HFFc6 (cell line): ENCODE results near the gene MORC3. TPM values are rescaled to one million over a fixed set of nuclear protein-coding genes. Genes with fewer than 3 reads are reported as not detected.
"Not testable (repeated sequence)": the region's sequence is repeated elsewhere in the genome, so short reads cannot be mapped to it uniquely, and the experiment has no call there.

Experiments used
- DNase-seq: peaks from one replicate; pipeline ENCODE4 v3.0.0-alpha.2; 2018
- H3K27ac Mint-ChIP-seq: 2 replicates; pipeline ENCODE4 v1.8.0; 2020; ENCODE audit warnings: mild to moderate bottlenecking, mixed read lengths
- H3K27me3 Mint-ChIP-seq: 2 replicates; pipeline ENCODE4 v1.8.0; 2021; ENCODE audit warnings: mild to moderate bottlenecking, moderate library complexity, mixed read lengths; ENCODE audit not compliant: insufficient read depth
- H3K36me3 Mint-ChIP-seq: 2 replicates; pipeline ENCODE4 v1.8.0; 2021; ENCODE audit warnings: low read depth, mixed read lengths
- H3K4me1 Mint-ChIP-seq: 2 replicates; pipeline ENCODE4 v1.8.0; 2020; ENCODE audit warnings: low read depth, mixed read lengths
- H3K4me3 Mint-ChIP-seq: 2 replicates; pipeline ENCODE4 v1.8.0; 2020; ENCODE audit warnings: mild to moderate bottlenecking, moderate library complexity, mixed read lengths
- H3K9me3 Mint-ChIP-seq: 2 replicates; pipeline ENCODE4 v1.8.0; 2020; ENCODE audit warnings: mild to moderate bottlenecking, mixed read lengths
- total RNA-seq, 6 experiments: library from RNA; stranded (reverse); fragmentation: NEBNext Ultra II Directional; extraction: Animal tissue kit (Norgen Biotek cat#: 25700); gene quantifications; 2 replicates in 1 of 6; 3 replicates in 5 of 6; pipeline ENCODE4 v1.2.3, GENCODE V29; 2021
- TF ChIP-seq, protein P1 (sequence below): fragments of 200-600 bp; sonication (generic); IDR thresholded peaks from 2 replicates; pipeline ENCODE4 v1.5.0; 2021; ENCODE audit warnings: antibody characterized with exemption, mild to moderate bottlenecking

MORC3 gene
- total RNA-seq, 6 experiments from 2014 or later, result 15.2 to 19.4 (median 16.3) TPM

DNA sequence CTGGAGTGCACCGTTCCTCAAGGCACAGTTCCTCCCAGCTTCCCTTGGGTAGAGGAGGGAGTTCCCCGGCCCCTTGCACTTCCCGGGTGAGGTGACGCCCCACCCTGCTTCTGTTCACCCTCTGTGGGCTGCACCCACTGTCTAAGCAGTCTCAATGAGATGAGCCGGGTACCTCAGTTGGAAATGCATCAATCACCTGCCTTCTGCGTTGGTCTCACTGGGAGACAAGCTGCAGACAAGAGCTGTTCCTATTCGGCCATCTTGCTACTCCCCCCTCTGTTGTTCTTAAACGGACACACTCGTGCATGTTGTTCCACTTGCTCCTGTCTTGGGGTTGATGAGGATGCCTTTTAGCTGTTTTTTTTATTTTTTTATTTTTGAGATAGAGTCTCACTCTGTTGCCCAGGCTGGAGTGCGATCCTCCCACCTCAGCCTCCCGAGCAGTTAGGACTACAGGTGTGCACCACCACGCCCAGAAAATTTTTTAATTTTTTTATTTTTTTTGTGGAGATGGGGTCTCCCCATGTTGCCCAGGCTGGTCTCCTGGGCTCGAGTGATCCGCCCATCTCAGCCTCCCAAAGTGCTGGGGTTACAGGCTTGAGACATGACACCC, 3.0 kb upstream of the MORC3 start:
- TF ChIP-seq, protein P1, sequence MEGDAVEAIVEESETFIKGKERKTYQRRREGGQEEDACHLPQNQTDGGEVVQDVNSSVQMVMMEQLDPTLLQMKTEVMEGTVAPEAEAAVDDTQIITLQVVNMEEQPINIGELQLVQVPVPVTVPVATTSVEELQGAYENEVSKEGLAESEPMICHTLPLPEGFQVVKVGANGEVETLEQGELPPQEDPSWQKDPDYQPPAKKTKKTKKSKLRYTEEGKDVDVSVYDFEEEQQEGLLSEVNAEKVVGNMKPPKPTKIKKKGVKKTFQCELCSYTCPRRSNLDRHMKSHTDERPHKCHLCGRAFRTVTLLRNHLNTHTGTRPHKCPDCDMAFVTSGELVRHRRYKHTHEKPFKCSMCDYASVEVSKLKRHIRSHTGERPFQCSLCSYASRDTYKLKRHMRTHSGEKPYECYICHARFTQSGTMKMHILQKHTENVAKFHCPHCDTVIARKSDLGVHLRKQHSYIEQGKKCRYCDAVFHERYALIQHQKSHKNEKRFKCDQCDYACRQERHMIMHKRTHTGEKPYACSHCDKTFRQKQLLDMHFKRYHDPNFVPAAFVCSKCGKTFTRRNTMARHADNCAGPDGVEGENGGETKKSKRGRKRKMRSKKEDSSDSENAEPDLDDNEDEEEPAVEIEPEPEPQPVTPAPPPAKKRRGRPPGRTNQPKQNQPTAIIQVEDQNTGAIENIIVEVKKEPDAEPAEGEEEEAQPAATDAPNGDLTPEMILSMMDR, result no peak
- no peak for DNase-seq
- H3K9me3 Mint-ChIP-seq, result peaks cover 5% of the 10 kb centered on the region
- H3K36me3 Mint-ChIP-seq, result peaks cover 12% of the 10 kb centered on the region
- H3K27ac Mint-ChIP-seq, result no peak overlapping the region
- H3K4me3 Mint-ChIP-seq, result no peak overlapping the region
- peaks cover 14% of the 10 kb centered on the region for H3K4me1 Mint-ChIP-seq
- H3K27me3 Mint-ChIP-seq, result peaks cover 8% of the 10 kb centered on the region; the same call in 1 of the 2 replicates

DNA sequence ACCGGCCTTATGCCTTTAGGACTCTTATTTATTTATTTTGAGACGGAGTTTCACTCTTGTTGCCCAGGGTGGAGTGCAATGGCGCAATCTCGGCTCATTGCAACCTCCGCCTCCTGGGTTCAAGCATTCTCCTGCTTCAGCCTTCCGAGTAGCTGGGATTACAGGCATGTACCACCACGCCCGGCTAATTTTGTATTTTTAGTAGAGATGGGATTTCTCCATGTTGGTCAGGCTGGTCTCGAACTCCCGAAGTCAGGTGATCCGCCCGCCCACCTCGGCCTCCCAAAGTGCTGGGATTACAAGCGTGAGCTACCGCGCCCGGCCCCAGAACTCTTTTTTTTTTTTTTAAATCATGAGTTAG, 611 bp upstream of the MORC3 start:
- H3K27me3 Mint-ChIP-seq, result not testable (repeated sequence)

DNA sequence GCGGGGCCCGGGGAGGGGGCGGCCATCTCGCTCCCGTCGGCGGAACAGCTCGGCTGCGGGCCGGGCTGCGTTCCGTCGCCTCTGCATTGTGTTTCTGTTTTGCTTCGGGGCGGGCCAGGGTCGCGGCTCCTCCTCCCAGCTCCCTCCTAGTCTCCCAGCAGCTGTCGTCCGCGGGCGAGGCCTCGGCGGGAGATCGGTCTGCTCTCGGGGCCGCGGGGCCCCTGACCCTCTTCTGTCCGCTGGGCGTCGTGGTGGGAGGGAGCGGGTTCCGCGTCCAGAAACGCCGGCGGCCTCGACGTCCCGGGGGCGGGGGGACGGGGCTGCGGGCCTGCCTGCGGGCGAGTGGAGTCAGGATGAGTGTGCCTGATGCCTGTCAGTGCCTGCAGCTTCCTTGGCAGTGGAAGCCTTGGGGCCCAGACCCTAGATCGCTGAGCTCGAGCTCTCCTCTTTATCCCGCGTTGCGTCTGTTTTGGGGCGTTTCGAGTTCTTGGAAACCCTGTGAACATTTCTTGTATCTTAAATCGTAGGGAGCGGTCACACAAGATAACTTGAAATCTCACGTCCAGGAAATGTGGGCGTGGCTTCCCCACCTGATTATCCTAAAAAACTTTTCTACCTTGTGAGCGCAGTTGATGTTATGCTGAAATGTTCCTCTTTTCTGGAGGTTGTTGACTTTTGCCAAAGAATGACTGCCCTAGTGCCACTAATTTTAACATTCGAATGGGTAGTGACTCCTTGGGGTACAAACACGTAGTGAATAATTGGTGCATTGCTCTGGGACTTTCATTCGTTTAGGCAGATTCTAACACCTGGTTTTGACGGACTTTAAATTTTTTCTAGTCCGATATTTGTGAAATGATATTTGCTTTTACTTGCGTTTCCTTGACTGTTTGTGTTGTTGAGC, 676 bp downstream of the MORC3 start:
- TF ChIP-seq, protein P1, result peak; percentile 27; the same call in 1 of the 2 replicates
- Mint-ChIP-seq H3K4me3 (peak overlapping the region; percentile 93), H3K36me3 (peaks cover 23% of the 10 kb centered on the region), H3K9me3 (no peaks in the 10 kb centered on the region), H3K4me1 (peaks cover 48% of the 10 kb centered on the region), H3K27me3 (peaks cover 6% of the 10 kb centered on the region; the same call in 1 of the 2 replicates), H3K27ac (peak overlapping the region; percentile 86)
- DNase-seq, result peak; percentile 70

More for the DNA sequence above, 611 bp upstream of the MORC3 start:
- peak overlapping the region; percentile 93 for H3K4me3 Mint-ChIP-seq
- peak overlapping the region; percentile 98 for H3K27ac Mint-ChIP-seq
- not testable (repeated sequence) for DNase-seq, H3K9me3 Mint-ChIP-seq
- H3K36me3 Mint-ChIP-seq, result peaks cover 24% of the 10 kb centered on the region
- peaks cover 36% of the 10 kb centered on the region for H3K4me1 Mint-ChIP-seq

DNA sequence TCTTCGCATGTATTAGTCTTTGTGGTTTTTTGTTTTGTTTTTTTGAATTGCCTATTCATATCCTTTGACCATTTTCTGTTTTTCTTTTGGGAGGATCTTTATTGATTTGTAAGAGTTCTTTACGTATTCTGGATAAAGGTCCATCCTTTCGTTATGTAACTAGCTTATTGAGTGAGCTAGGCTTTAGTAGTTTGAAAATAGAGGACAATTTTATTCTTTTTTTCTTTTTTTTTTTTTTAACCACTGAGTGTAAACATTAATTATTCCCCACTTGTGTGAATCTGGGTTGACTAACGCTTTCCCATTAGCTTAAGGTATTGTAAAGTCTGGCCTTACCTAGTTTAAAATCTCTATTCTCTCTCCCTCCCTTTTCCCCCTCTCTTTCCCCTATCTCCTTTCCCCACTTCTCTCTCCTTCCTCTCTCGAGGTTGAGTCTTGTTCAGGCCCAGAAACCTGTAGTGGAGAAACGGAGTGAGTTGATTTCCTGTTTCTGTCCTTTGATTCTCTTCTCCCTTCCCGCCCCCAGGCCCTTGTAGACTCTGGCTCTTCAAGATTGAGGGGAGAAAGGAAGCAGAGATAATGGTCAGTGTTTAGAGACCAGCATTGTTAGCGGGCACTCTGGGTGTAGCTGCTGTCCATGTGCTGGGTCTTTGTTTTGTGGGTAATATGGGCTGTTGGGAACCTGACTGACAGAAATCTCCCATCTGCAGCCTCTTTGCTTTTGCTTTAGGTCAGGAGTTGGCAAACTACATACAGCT, 1.5 kb downstream of the MORC3 start:
- peaks cover 23% of the 10 kb centered on the region for H3K36me3 Mint-ChIP-seq
- H3K27me3 Mint-ChIP-seq, result peaks cover under 1% of the 10 kb centered on the region; the same call in 1 of the 2 replicates
- peaks cover 50% of the 10 kb centered on the region for H3K4me1 Mint-ChIP-seq
- TF ChIP-seq, protein P1, result no peak
- no peaks in the 10 kb centered on the region for H3K9me3 Mint-ChIP-seq
- H3K4me3 Mint-ChIP-seq, result peak overlapping the region; percentile 93
- H3K27ac Mint-ChIP-seq, result peak overlapping the region; percentile 86
- DNase-seq, result no peak

DNA sequence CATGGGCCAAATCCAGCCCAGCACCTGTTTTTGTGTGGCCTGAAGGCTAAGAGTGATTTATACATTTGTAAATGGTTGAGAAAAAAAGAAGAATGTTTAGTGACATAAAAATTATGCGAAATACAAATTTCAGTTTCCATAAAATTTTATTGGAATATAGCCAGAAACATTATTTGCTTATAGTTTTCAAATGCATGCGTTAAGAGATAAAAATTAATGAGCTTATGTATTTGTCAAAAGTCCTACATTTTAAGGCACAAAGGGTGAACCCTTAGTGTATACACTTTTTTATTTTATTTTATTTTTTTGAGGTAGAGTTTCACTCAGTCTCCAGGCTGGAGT, 2.1 kb downstream of the MORC3 start:
- Mint-ChIP-seq H3K36me3 (peaks cover 23% of the 10 kb centered on the region), H3K9me3 (no peaks in the 10 kb centered on the region), H3K27ac (peak overlapping the region; percentile 86), H3K4me1 (peaks cover 50% of the 10 kb centered on the region), H3K27me3 (no peaks in the 10 kb centered on the region), H3K4me3 (peak overlapping the region; percentile 93)
- TF ChIP-seq, protein P1, result no peak
- DNase-seq, result no peak
